IPS-18a (cell line): ENCODE results near the gene RNF227.

Source experiments
- H3K27ac ChIP-seq: one replicate; pipeline ENCODE4 v1.5.1; 2013; ENCODE audit warnings: low read length
- H3K27me3 ChIP-seq: one replicate; pipeline ENCODE4 v1.6.1; 2013; ENCODE audit warnings: mild to moderate bottlenecking, low read length; ENCODE audit not compliant: control insufficient read depth, insufficient read depth
- H3K36me3 ChIP-seq: one replicate; pipeline ENCODE4 v1.6.1; 2013; ENCODE audit warnings: low read depth, low read length; ENCODE audit not compliant: control insufficient read depth
- H3K4me1 ChIP-seq: one replicate; pipeline ENCODE4 v1.6.1; 2013; ENCODE audit warnings: low read depth, low read length; ENCODE audit not compliant: control insufficient read depth
- H3K4me3 ChIP-seq: one replicate; pipeline ENCODE4 v1.5.1; 2013; ENCODE audit warnings: low read length
- H3K9ac ChIP-seq: one replicate; pipeline ENCODE4 v1.6.1; 2013; ENCODE audit warnings: mild to moderate bottlenecking, low read length, moderate library complexity
- H3K9me3 ChIP-seq: one replicate; pipeline ENCODE4 v1.6.1; 2013; ENCODE audit warnings: low read depth, low read length; ENCODE audit not compliant: control insufficient read depth

RNF227 gene

DNA sequence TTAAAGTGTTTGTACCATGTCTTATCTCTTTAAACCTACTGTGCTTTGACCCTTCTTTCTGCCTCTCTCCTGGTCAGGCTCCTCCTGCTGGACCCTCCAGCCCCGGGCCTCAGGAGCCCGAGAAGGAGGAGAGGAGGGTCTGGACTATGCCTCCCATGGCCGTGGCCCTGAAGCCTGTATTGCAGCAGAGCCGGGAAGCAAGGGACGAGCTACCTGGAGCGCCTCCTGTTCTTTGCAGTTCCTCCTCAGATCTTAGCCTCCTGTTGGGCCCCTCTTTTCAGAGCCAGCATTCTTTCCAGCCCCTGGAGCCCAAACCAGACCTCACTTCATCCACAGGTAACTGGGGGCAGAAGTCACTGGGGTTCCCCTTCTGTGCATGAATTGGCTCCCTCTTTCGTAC is 29.6 kb upstream of the RNF227 start:
- Histone ChIP-seq H3K4me1 (no peaks in the 10 kb centered on the region), H3K27me3 (no peaks in the 10 kb centered on the region), H3K27ac (no peak overlapping the region), H3K9ac (no peak overlapping the region), H3K36me3 (peaks cover 50% of the 10 kb centered on the region), H3K4me3 (no peak overlapping the region), H3K9me3 (no peaks in the 10 kb centered on the region)

DNA sequence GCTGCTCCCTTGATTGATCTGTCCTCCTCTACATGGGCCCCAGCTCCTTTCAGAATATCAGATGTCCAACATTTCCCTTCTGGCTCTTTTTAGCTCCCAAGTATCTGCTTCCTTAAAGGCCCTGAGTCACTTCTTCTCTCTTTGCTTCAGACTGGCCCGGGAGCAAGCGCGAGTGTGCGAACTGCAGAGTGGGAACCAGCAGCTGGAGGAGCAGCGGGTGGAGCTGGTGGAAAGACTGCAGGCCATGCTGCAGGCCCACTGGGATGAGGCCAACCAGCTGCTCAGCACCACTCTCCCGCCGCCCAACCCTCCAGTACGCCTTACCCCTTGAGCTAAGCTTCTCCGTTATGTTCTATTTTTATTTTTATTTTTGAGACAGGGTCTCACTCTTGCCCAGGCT is 28.2 kb upstream of the RNF227 start:
- Histone ChIP-seq H3K4me1 (no peaks in the 10 kb centered on the region), H3K27me3 (no peaks in the 10 kb centered on the region), H3K36me3 (peaks cover 58% of the 10 kb centered on the region), H3K4me3 (no peak overlapping the region), H3K27ac (no peak overlapping the region), H3K9ac (no peak overlapping the region), H3K9me3 (no peaks in the 10 kb centered on the region)

DNA sequence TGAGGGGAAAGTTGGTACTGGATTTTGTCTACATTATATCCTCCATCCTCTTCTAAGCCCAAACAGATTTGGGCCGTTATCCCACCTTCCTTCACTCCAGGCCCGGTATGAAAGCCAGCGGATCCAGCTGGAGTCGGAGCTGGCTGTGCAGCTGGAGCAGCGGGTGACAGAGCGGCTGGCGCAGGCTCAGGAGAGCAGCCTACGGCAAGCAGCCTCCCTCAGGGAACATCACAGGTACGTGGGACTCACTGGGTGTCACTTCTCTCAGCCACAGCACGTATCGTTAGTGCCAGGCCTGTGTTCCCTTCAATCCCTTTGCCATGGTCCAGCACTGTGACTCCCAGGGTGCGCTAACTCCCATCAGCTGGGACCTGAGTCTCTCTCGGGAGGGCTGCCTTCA is 27.2 kb upstream of the RNF227 start:
- H3K9me3 ChIP-seq = no peaks in the 10 kb centered on the region
- no peak overlapping the region for H3K27ac ChIP-seq
- no peak overlapping the region for H3K4me3 ChIP-seq
- no peaks in the 10 kb centered on the region for H3K4me1 ChIP-seq
- H3K27me3 ChIP-seq = no peaks in the 10 kb centered on the region
- H3K36me3 ChIP-seq = peaks cover 57% of the 10 kb centered on the region
- H3K9ac ChIP-seq = no peak overlapping the region

DNA sequence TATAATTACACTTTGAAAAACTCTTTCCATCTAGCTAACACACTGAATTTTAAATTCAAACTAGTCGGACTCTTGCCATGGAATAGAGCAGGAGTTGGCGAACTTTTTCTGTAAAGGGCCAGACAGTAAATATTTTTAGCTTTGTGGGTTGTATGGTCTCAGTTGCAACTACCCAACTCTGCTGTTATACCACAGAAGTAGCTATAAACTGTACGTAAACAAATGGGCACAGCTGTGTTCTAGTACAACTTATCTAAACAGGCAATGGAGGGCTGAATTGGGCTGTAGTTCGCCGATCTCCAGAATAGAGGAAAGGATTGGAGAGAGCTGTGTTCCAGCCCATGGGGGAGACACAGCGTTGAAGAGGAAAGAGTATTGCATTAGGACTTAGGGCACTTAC is 24.7 kb upstream of the RNF227 start:
- Histone ChIP-seq H3K9me3 (no peaks in the 10 kb centered on the region), H3K27ac (no peak overlapping the region), H3K4me1 (no peaks in the 10 kb centered on the region), H3K9ac (no peak overlapping the region), H3K4me3 (no peak overlapping the region), H3K27me3 (no peaks in the 10 kb centered on the region), H3K36me3 (peaks cover 40% of the 10 kb centered on the region)

DNA sequence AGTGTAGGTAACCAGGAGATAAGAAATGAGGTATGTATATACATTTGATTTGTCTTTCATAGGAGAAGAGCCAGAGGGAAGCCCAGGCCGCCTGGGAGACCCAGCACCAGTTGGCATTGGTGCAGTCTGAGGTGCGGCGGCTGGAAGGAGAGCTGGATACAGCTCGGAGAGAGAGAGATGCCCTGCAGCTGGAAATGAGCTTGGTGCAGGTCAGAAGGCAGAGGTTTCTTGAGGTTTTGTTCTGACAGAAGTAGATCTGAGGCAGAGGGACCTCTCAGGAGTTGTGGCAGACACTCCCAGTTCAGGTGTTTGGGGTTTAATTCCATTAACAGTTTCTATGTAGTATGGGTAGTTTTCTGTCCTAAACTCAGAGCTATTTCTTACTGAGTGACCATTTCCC is 23.9 kb upstream of the RNF227 start:
- Histone ChIP-seq H3K9me3 (no peaks in the 10 kb centered on the region), H3K4me3 (no peak overlapping the region), H3K27ac (no peak overlapping the region), H3K4me1 (no peaks in the 10 kb centered on the region), H3K27me3 (no peaks in the 10 kb centered on the region), H3K36me3 (peaks cover 39% of the 10 kb centered on the region), H3K9ac (no peak overlapping the region)

DNA sequence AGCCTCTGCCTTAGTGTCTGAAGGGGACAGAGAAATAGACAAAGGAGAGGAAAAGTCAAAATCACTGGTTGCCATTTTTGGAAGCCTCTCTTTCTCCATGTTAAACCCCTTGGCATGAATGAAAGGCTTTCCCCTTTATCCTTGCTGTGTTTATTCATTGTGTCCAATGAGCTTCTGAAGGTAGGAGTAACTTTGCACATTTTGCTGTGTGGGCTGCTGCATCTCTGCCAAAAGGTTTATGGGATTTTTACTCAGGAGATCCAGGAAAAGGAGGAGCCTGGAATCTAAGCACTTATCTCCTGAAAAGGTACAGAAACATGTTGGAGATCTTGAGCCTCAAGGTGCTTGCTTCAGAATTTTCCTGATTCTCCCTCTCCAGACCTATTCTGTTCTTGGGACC is 19.8 kb upstream of the RNF227 start:
- Histone ChIP-seq H3K9ac (no peak overlapping the region), H3K36me3 (peaks cover 14% of the 10 kb centered on the region)

DNA sequence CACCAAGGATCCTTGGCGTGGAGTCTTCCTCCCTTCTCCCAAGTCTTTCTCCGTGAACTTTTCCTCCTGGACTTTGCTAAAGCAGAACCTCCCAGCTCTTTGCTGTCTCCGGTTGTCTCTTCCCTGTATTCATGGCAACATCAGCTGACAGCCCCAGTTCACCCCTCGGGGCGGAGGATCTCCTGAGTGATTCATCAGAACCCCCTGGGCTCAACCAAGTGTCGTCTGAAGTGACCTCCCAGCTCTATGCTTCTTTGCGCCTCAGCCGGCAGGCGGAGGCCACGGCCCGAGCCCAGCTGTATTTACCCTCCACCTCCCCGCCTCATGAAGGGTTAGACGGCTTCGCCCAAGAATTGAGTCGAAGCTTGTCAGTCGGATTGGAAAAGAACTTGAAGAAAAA is 16.9 kb upstream of the RNF227 start:
- Histone ChIP-seq H3K36me3 (no peaks in the 10 kb centered on the region), H3K4me3 (peak overlapping the region; percentile 75), H3K9me3 (no peaks in the 10 kb centered on the region), H3K9ac (peak overlapping the region; percentile 48), H3K27ac (no peak overlapping the region), H3K4me1 (peaks cover 10% of the 10 kb centered on the region), H3K27me3 (peaks cover 30% of the 10 kb centered on the region)

More for the DNA sequence above, 19.8 kb upstream of the RNF227 start:
- Histone ChIP-seq H3K4me3 (no peak overlapping the region), H3K27ac (no peak overlapping the region), H3K4me1 (peaks cover 10% of the 10 kb centered on the region), H3K27me3 (peaks cover 10% of the 10 kb centered on the region), H3K9me3 (no peaks in the 10 kb centered on the region)

DNA sequence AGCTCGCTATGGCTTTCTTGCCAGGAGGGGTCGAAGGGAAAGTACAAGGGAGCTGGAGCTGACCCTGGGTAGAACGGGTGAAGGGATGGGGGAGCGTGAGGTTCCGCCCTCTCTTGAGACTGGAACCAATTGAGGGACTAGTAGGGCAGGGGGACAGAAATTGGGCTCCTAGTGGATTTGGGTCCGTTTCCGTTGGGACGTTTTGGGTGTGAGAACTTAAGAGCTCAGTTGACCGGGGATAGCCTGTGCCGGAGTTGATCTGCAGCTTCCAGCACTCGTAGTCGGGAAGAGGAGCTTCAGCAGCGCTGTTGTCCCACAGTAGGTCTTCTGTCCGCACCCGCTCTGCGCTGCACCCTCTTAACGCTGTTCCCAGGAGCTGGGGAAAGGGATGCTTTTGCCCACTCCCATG is 16.4 kb upstream of the RNF227 start:
- H3K9me3 ChIP-seq = no peaks in the 10 kb centered on the region
- peaks cover 10% of the 10 kb centered on the region for H3K4me1 ChIP-seq
- H3K36me3 ChIP-seq = no peaks in the 10 kb centered on the region
- no peak overlapping the region for H3K27ac ChIP-seq
- H3K27me3 ChIP-seq = peaks cover 34% of the 10 kb centered on the region
- H3K4me3 ChIP-seq = peak overlapping the region; percentile 75
- peak overlapping the region; percentile 48 for H3K9ac ChIP-seq

DNA sequence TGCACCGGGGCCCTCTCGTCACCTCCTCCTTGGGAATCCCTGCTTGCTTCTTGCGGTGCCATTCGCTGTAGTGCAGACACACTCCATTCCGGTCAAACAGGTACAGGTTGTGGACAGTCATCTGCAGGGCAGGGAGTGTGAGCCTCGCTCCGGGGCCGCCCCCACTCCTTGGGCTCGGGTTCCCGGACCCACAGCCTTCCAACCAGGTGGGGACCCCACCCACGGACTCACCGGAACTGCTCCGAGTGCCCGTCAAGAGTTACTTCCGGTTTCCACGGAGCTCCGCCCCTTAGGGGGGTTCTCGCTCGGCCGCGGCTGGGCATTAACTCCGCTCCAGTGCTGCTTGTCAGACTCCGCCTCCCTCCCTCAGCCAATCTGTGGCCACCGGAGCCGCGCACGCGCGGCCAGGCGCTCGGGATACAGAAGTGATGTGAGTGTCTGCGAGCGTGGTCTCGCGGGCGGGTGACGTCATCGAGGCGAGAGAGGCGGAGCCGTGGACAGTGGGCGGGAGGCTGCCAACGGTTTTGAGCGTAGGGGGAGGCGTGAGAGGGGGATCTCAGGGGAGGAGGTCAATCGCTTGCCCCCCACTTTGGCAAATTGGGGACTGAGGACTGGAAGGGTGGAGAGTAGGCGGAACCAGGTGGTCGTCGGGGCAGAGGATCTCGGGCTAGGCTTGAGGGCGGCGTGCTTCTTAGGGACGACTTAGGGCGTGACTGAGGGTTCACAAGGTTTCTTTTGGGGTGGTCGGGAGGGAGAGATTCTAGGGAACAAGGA is 15.8 kb upstream of the RNF227 start, which contains the start of the genes CNTROB and TRAPPC1:
TSS of gene CNTROB (plus strand) at position 498 of the 774 bp plus-strand sequence. CDS start 874 bp downstream, outside the sequence.
TSS of gene TRAPPC1 (minus strand) at position 238 of the 774 bp plus-strand sequence. CDS start at position 121, 117 bp downstream.
- peaks cover 40% of the 10 kb centered on the region for H3K27me3 ChIP-seq
- peak within 1 kb of the TSS; percentile 75 for H3K4me3 ChIP-seq
- H3K9ac ChIP-seq = peak within 1 kb of the TSS; percentile 48
- H3K36me3 ChIP-seq = no peaks in the 10 kb centered on the region
- peaks cover 10% of the 10 kb centered on the region for H3K4me1 ChIP-seq
- no peaks in the 10 kb centered on the region for H3K9me3 ChIP-seq
- H3K27ac ChIP-seq = no peak within 1 kb of the TSS

DNA sequence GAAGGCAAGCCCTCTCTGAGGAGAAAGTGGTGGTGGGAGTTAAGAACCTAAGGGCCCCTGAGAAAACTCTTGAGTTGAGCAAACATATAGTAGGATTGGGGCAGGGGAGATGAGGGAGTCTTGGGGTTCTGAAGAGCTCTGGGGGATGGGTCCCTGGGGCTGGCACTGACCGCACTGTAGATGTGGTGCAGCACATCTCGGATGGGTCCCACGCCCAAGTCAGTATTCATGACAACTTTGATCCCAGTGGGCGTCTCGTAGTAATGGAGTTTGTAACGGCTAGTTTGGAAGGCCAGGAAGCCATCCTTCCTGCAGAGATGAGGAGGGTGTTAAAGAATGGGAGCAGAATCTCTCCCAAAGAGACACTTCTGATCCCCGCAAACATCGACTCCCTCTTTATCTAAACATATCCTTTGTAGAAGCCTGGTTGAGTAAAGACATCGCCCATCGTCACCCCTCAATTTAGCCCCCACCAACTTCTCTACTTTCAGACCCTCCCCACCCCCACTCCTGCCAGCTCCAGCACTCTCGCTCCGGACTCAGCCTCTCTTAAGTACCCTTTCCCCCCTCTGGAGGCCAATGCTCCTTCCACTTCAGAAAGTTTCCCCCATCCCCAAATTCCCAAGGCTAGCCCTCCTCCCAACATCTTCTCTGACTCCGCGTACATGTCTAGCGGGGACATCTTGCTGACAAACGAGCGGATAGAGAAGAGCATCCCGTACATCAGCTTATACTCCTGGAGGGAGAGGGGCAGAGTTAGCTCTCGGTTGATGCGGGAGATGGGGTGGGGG is 14.9 kb upstream of the RNF227 start:
- peak overlapping the region; percentile 13 for H3K9ac ChIP-seq
- H3K27ac ChIP-seq = no peak overlapping the region
- H3K27me3 ChIP-seq = peaks cover 49% of the 10 kb centered on the region
- H3K36me3 ChIP-seq = no peaks in the 10 kb centered on the region
- H3K9me3 ChIP-seq = no peaks in the 10 kb centered on the region
- peak overlapping the region; percentile 75 for H3K4me3 ChIP-seq
- H3K4me1 ChIP-seq = peaks cover 10% of the 10 kb centered on the region

DNA sequence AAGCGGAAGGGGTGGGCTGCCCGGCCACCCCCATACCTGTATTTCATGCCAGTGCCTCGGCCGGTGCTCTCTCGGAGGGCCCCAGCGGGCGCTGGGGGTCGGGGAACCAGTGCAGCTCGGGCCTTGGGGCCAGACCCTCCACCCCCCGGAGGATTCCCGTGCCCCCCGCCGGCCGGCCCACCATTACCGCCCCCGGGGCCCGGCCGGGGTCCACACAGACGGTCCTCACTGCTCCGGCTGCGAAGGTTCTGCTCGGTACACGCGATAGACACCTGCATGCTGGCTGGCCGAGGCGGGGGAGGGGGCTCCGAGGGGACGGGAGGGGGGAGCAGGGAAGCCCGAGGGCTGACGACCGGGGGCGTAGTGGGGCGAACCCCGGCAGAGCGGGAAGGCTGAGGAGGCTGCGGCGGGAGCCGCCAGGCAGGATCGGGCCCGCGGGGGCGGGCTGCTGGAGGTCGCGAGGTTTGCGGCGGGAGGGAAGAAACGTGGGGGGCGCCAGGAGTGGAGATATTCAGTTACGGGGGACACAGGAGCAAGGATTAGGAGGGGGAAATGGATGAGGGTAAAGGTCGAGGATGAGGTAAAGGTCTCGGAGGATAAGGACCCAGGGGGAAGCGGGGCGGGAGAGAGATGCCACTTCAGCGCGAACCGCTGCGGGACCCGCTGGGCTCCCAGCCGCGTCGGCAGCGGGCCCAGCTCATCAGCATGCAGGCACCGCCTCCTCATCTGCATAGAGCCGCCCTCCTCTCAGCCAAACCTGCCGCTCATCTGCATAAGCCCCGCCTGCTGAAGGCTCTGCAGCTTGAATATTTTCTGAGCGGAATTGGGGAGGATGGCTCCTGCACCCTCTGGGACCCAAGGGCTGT is 13.3 kb upstream of the RNF227 start, which contains the start of gene KCNAB3:
TSS of gene KCNAB3 (minus strand) at position 699 of the 866 bp plus-strand sequence. CDS start at position 278, 421 bp downstream.
- H3K9ac ChIP-seq = no peak within 1 kb of the TSS
- no peak within 1 kb of the TSS for H3K27ac ChIP-seq
- peaks cover 61% of the 10 kb centered on the region for H3K27me3 ChIP-seq
- H3K36me3 ChIP-seq = no peaks in the 10 kb centered on the region
- H3K4me1 ChIP-seq = peaks cover 10% of the 10 kb centered on the region
- H3K9me3 ChIP-seq = no peaks in the 10 kb centered on the region
- H3K4me3 ChIP-seq = peak within 1 kb of the TSS; percentile 75
